Right atrium auricular region (tissue), 2 donors: Measurements from ENCODE around the gene UBE2QL1. TPM values are rescaled to one million over a fixed set of nuclear protein-coding genes. Genes with fewer than 3 reads are reported as not detected.

Experiments used
- DNase-seq: peaks from one replicate; pipeline ENCODE4 v3.0.0-alpha.2; 2019; ENCODE audit warnings: low spot score
- H3K27ac ChIP-seq, 2 donors: fragments of 200-600 bp; sonication (generic); 1 replicate in 1 of 2; 2 replicates in 1 of 2; pipeline ENCODE4 v1.5.1; 2016 to 2019
- H3K27me3 ChIP-seq, 2 donors: fragments of 200-600 bp; sonication (generic); one replicate each; pipeline versions ENCODE4 v1.5.1 to v1.6.0; 2017 to 2019
- H3K36me3 ChIP-seq: fragments of 200-600 bp; sonication (generic); one replicate; pipeline ENCODE4 v1.5.1; 2016
- H3K4me1 ChIP-seq, 2 donors: fragments of 200-600 bp; sonication (generic); one replicate each; pipeline versions ENCODE4 v1.5.1 to v1.6.0; 2017 to 2019
- H3K4me3 ChIP-seq, 2 donors: fragments of 200-600 bp; sonication (generic); 1 replicate in 1 of 2; 2 replicates in 1 of 2; pipeline ENCODE4 v1.5.1; 2017 to 2019; ENCODE audit warnings: mild to moderate bottlenecking in 1 of 2, moderate library complexity in 1 of 2
- H3K9me3 ChIP-seq, 2 donors: fragments of 200-600 bp; sonication (generic); one replicate each; pipeline ENCODE4 v1.5.1; 2019
- total RNA-seq, 2 donors: library from RNA; depleted of rRNA; stranded (reverse); fragments of >200 nt; gene quantifications; one replicate each; pipeline ENCODE4 v1.1.0, GENCODE V29; 2016
- TF ChIP-seq, protein P1 (sequence below), 2 donors: fragments of 200-600 bp; sonication (generic); IDR thresholded peaks; one replicate each; pipeline ENCODE4 v1.5.1; 2019; ENCODE audit warnings: antibody characterized with exemption in 2 of 2

UBE2QL1 gene
- total RNA-seq, 2 donors from 2014 or later = 9.1 to 10.8 TPM

DNA sequence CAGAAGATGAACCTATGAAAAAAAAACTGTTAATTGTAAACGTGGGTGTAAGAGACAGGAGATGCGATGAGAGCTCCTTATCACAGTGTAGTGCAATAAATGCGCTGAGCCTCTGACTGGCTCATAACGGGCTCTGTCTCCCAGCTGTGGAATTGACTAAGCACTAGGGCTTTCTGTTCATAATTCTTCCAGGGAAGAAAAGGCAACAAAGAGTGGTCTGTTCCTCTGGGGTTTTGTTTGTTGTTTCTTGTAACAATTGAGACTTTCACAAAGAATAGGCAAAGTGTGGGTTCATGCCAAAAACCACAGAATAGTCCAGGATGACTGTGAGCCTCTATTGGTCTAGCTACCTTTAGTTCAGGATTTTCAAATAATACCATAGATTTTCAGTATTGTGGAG lies 39.4 kb downstream of the UBE2QL1 start:
- Histone ChIP-seq H3K9me3 (no peaks in the 10 kb centered on the region), H3K4me1 (peaks cover 0 to 11% of the 10 kb centered on the region in 2 donors), H3K4me3 (no peak overlapping the region), H3K27me3 (no peaks in the 10 kb centered on the region), H3K27ac (no peak overlapping the region), H3K36me3 (peaks cover 14% of the 10 kb centered on the region)
- no peak for DNase-seq
- TF ChIP-seq, protein P1, sequence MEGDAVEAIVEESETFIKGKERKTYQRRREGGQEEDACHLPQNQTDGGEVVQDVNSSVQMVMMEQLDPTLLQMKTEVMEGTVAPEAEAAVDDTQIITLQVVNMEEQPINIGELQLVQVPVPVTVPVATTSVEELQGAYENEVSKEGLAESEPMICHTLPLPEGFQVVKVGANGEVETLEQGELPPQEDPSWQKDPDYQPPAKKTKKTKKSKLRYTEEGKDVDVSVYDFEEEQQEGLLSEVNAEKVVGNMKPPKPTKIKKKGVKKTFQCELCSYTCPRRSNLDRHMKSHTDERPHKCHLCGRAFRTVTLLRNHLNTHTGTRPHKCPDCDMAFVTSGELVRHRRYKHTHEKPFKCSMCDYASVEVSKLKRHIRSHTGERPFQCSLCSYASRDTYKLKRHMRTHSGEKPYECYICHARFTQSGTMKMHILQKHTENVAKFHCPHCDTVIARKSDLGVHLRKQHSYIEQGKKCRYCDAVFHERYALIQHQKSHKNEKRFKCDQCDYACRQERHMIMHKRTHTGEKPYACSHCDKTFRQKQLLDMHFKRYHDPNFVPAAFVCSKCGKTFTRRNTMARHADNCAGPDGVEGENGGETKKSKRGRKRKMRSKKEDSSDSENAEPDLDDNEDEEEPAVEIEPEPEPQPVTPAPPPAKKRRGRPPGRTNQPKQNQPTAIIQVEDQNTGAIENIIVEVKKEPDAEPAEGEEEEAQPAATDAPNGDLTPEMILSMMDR (IDR thresholded peaks at IDR 0.05) = no peak

DNA sequence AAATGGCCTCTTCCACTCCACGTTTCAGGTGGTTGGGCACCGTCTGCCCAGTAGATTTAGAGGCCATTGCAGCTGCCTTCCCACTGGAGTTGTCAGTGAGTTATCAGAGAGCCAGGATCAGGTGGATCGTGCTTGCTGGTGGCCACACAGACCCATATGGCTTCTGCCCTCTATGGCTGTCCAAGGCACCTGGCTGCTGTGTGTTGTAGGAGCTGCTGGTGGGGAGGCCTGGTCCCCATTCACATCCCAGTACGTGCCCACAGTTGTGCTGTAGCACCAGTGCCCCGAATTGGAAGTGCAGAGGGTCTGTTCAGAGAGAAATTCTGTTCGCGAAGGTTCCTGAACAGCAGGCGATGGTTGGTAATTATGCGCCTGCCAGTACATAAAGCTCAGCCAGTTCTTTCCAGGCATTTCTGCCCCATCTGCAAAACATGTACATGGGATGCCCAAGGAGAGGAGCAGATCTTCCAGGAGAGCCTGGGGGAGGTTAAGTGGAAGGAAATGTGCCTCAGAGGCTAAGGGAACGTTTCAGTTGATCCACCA lies 41.1 kb downstream of the UBE2QL1 start:
- no peak overlapping the region for H3K4me3 ChIP-seq
- peaks cover 0 to 11% of the 10 kb centered on the region in 2 donors for H3K4me1 ChIP-seq
- peaks cover 15% of the 10 kb centered on the region for H3K36me3 ChIP-seq
- TF ChIP-seq, protein P1 (IDR thresholded peaks at IDR 0.05) = no peak
- H3K27ac ChIP-seq = no peak overlapping the region
- no peaks in the 10 kb centered on the region for H3K9me3 ChIP-seq
- no peaks in the 10 kb centered on the region for H3K27me3 ChIP-seq
- no peak for DNase-seq

DNA sequence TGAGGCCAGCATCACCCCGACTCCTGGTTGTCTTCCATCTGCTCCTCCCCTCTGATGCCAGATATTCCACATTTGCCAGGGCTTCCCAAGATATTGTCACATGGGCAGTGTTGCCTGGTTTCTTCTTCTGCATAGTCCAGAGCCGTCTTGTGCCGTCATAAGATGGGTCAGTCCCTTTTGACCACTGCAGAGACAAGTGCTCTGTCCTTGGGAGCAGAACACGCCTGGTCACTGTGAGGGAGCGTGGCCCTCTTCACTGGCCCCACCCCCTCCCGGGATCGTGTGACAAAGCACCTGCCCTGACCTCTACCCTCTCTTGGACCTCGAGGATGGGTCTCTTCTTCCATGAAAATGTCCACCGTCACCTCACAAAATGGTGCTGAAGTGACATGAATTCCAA lies 41.6 kb downstream of the UBE2QL1 start:
- H3K36me3 ChIP-seq = peaks cover 15% of the 10 kb centered on the region
- peaks cover 0 to 11% of the 10 kb centered on the region in 2 donors for H3K4me1 ChIP-seq
- no peak overlapping the region for H3K27ac ChIP-seq
- no peak for DNase-seq
- no peaks in the 10 kb centered on the region for H3K27me3 ChIP-seq
- H3K4me3 ChIP-seq = no peak overlapping the region
- TF ChIP-seq, protein P1 (IDR thresholded peaks at IDR 0.05) = no peak
- H3K9me3 ChIP-seq = no peaks in the 10 kb centered on the region

DNA sequence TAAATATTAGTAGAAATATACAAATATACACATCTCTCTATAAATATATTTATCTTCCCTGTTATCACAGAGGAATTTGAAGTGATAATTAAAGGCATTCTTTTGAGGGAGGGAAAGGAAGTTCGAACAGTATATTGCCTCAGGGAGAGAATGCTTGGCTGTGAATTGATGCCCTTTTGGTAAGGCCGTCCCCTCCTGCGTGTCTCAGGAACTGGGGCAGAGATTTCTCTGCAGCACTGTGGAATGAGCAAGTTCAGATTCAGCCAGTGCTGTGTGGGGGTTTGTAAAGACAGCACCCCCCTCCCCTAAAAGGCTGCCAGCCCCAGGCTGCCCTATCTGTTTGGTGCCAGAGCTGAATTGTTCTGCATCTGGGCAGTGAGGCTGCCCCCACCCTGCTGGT lies 42.0 kb downstream of the UBE2QL1 start:
- TF ChIP-seq, protein P1 (IDR thresholded peaks at IDR 0.05) = no peak
- H3K27ac ChIP-seq = no peak overlapping the region
- peaks cover 15% of the 10 kb centered on the region for H3K36me3 ChIP-seq
- DNase-seq = no peak
- no peak overlapping the region for H3K4me3 ChIP-seq
- peaks cover 0 to 11% of the 10 kb centered on the region in 2 donors for H3K4me1 ChIP-seq
- H3K9me3 ChIP-seq = no peaks in the 10 kb centered on the region
- H3K27me3 ChIP-seq = no peaks in the 10 kb centered on the region

DNA sequence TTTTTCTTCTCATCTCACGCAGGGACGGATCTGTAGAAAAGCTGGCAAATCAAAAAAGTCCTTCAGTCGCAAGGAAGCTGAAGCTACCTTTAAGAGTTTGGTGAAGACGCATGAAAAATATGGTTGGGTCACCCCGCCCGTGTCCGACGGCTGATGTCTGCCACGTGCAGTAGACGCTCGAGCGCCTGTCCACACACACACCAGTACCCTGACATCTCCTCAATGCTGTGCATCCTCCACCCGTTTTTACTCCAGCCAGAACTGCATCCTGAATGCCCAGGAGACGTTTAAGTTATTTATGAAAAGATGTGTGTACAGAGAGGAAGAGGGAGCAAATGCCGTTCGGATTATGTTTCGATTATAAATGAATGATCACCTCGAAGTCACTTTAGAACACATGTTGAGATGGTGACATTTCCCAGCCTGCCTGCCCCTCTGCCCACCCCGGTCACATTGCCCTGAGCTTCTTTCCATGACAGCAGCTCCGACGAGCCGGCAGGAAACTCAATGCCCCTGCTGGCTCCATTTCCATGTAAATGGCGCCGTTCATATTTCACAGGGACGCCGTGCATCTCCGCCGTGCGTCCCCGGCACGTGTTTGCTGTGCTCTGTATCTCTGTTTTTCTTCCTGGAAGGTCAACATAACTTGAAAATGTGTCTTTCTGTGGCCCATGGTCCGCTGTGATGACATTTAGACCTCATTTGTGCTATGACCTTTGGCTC lies 42.7 kb downstream of the UBE2QL1 start:
- Histone ChIP-seq H3K27ac (no peak overlapping the region), H3K27me3 (no peaks in the 10 kb centered on the region), H3K9me3 (no peaks in the 10 kb centered on the region), H3K4me1 (peaks cover 0 to 11% of the 10 kb centered on the region in 2 donors), H3K36me3 (peaks cover 15% of the 10 kb centered on the region), H3K4me3 (no peak overlapping the region)
- TF ChIP-seq, protein P1 (IDR thresholded peaks at IDR 0.05) = no peak
- DNase-seq = no peak
